H1 (cell line): ENCODE measurements around the gene SLC31A2. TPM values are rescaled to one million over a fixed set of nuclear protein-coding genes. Genes with fewer than 3 reads are reported as not detected.

Experiments
- KDM1A ChIP-seq: fragments of 200-600, 300-600 bp; sonication (generic); IDR thresholded peaks from 2 replicates; pipeline ENCODE4 v1.7.1; 2016; ENCODE audit warnings: mild to moderate bottlenecking, low read length, borderline replicate concordance
- polyA plus RNA-seq, 7 experiments: library from polyadenylated mRNA; depleted of rRNA in 3 of 7; stranded (reverse) in 5 of 7; unstranded in 2 of 7; fragments of >200 nt in 5 of 7; fragments of 200-250 nt in 2 of 7; gene quantifications; 1 replicate in 5 of 7; 2 replicates in 1 of 7; 4 replicates in 1 of 7; pipeline versions ENCODE4 v1.2.1 to v1.2.3, GENCODE V29; 2011 to 2013; ENCODE audit warnings: missing spikeins in 2 of 7, mixed read lengths in 2 of 7
- total RNA-seq: library from RNA; stranded (reverse); fragmentation: NEBNext Ultra II Directional; extraction: Animal tissue kit (Norgen Biotek cat#: 25700); gene quantifications from 2 replicates; pipeline ENCODE4 v1.2.1, GENCODE V29; 2021

Gene SLC31A2
- total and polyA plus RNA-seq, 2 of the 8 experiments (the other 6 are each of a cell fraction or from before 2014, with no cell fraction given) = 2.0 to 2.9 TPM

- no peak for TF ChIP-seq KDM1A
- TF ChIP-seq, all 59 proteins: peak for 0
These were observed 33.7 kb downstream of the SLC31A2 start (continued) for GRCh38 chr9:113184539-113184938.
